Measurements from ENCODE around the gene CEP295NL.

- TF ChIP-seq CTCF (IDR thresholded peaks at IDR 0.05) (no peak), POLR2A (IDR thresholded peaks at IDR 0.05) (no peak)
These were observed 20.0 kb upstream of the CEP295NL start for GRCh38 chr17:78922816-78923498.

All from Peyer's patch (tissue), 4 donors.